Activated naive CD4-positive, alpha-beta T cell treated with anti-CD3 and anti-CD28 coated beads for 36 hours (primary cell): Measurements from ENCODE around the gene ATXN2. TPM values are rescaled to one million over a fixed set of nuclear protein-coding genes. Genes with fewer than 3 reads are reported as not detected.

Experiments
- CTCF ChIA-PET: fragments of 350-600 bp; sonication (Branson Sonifier 250); formaldehyde crosslinking; loops from one replicate; lab custom pipeline; 2021; ENCODE audit warnings: antibody characterized with exemption; lab: Charles Lee
- DNase-seq: peaks from one replicate; pipeline ENCODE4 v3.0.0-alpha.2; 2020
- H3K27ac Mint-ChIP-seq: one replicate; pipeline ENCODE4 v1.8.0; 2021; ENCODE audit warnings: mild to moderate bottlenecking, mixed read lengths
- H3K27me3 Mint-ChIP-seq: one replicate; pipeline ENCODE4 v1.8.0; 2021; ENCODE audit warnings: low read depth, mixed read lengths
- H3K36me3 Mint-ChIP-seq: one replicate; pipeline ENCODE4 v1.8.0; 2021; ENCODE audit warnings: low read depth, mixed read lengths
- H3K4me1 Mint-ChIP-seq: one replicate; pipeline ENCODE4 v1.8.0; 2021; ENCODE audit warnings: low read depth, mixed read lengths
- H3K4me3 Mint-ChIP-seq: one replicate; pipeline ENCODE4 v1.8.0; 2021; ENCODE audit warnings: mild to moderate bottlenecking, moderate library complexity, mixed read lengths
- H3K9me3 Mint-ChIP-seq: one replicate; pipeline ENCODE4 v1.8.0; 2021; ENCODE audit warnings: mixed read lengths
- intact Hi-C: fragments of 100-400 bp; cut with micrococcal nuclease; formaldehyde crosslinking; loops from one replicate; pipeline ENCODE4 v1.15.1; 2023
- total RNA-seq, 2 experiments: library from RNA; stranded (reverse); gene quantifications; one replicate each; pipeline ENCODE4 v1.2.3, GENCODE V29; 2021

ATXN2 gene, protein sequence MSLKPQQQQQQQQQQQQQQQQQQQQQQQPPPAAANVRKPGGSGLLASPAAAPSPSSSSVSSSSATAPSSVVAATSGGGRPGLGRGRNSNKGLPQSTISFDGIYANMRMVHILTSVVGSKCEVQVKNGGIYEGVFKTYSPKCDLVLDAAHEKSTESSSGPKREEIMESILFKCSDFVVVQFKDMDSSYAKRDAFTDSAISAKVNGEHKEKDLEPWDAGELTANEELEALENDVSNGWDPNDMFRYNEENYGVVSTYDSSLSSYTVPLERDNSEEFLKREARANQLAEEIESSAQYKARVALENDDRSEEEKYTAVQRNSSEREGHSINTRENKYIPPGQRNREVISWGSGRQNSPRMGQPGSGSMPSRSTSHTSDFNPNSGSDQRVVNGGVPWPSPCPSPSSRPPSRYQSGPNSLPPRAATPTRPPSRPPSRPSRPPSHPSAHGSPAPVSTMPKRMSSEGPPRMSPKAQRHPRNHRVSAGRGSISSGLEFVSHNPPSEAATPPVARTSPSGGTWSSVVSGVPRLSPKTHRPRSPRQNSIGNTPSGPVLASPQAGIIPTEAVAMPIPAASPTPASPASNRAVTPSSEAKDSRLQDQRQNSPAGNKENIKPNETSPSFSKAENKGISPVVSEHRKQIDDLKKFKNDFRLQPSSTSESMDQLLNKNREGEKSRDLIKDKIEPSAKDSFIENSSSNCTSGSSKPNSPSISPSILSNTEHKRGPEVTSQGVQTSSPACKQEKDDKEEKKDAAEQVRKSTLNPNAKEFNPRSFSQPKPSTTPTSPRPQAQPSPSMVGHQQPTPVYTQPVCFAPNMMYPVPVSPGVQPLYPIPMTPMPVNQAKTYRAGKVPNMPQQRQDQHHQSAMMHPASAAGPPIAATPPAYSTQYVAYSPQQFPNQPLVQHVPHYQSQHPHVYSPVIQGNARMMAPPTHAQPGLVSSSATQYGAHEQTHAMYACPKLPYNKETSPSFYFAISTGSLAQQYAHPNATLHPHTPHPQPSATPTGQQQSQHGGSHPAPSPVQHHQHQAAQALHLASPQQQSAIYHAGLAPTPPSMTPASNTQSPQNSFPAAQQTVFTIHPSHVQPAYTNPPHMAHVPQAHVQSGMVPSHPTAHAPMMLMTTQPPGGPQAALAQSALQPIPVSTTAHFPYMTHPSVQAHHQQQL
- total RNA-seq, result 10 to 100 TPM; 30.6 to 31.5 TPM

DNA sequence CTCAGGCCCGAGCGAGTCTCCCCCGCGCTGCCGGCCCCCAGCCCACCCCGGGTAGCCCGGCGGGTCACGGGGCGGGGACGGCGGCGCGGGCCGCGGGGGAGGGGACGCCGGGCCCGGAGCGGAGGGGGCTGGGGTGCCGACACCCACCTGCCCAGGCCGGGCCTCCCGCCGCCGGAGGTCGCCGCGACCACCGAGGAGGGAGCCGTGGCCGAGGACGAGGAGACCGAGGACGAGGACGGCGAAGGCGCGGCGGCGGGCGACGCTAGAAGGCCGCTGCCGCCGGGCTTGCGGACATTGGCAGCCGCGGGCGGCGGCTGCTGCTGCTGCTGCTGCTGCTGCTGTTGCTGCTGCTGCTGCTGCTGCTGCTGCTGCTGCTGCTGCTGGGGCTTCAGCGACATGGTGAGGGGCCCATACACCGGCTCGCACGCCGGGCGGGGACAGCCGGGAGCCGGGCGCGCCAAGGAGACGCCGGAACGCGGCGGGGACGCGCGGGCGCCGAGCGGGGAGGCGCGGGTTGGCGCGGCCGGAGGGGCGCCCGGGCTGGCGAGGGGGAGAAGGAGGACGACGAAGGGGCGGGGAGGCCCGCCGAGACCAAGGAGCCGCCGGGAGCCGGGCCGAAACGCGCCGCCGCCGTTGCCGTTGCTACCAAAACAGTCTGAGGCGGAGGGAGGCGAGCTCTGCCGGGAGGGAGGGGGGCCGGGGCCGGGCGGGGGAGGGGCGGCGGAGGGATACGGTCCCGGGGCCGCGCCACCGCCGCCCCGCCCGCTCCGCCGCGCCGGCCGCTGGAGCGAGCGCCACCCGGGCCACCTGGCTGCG is at the start of gene ATXN2:
ATXN2 (minus strand) TSS at position 679 of the 816 bp plus-strand sequence; CDS start at position 398, 281 bp downstream.
- CTCF ChIA-PET, result no interaction called here
- intact Hi-C loops, result loop anchor here (1.0 to 10.0 kb wide), 5 partner anchors 52 to 816 kb away; partner anchors contain the start of genes ERP29, MAPKAPK5, PTPN11 and SH2B3
- no peaks in the 10 kb centered on the region for H3K9me3 Mint-ChIP-seq
- peaks cover 2% of the 10 kb centered on the region for H3K36me3 Mint-ChIP-seq
- peaks cover 32% of the 10 kb centered on the region for H3K4me1 Mint-ChIP-seq
- H3K27me3 Mint-ChIP-seq, result no peaks in the 10 kb centered on the region
- DNase-seq, result peak; percentile 56
- peak within 1 kb of the TSS; percentile 85 for H3K27ac Mint-ChIP-seq
- peak within 1 kb of the TSS; percentile 95 for H3K4me3 Mint-ChIP-seq

DNA sequence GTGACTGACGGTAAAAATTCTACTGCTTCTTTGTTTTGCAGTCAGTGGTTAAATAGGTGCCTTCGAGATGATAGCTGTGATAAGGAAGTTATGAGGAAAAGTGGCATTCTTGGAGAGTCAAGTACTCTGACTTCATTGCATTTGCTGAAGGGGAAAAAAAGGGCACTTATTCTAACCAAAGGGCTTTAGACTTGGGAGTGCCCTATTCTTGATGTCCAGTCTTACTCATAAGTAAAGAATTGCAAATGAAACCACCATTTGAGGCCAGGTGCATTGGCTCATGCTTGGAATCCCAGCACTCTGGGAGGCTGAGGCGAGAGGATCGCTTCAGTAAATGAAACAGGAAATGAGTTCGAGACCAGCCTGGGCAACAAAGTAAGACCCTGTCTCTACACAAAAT is 46.3 kb upstream of the ATXN2 start:
- H3K27me3 Mint-ChIP-seq, result no peaks in the 10 kb centered on the region
- no peaks in the 10 kb centered on the region for H3K4me1 Mint-ChIP-seq
- no peak for DNase-seq
- no peaks in the 10 kb centered on the region for H3K9me3 Mint-ChIP-seq
- peaks cover 20% of the 10 kb centered on the region for H3K36me3 Mint-ChIP-seq
- intact Hi-C loops, result no loop called here
- no peak overlapping the region for H3K4me3 Mint-ChIP-seq
- CTCF ChIA-PET, result no interaction called here
- H3K27ac Mint-ChIP-seq, result no peak overlapping the region

DNA sequence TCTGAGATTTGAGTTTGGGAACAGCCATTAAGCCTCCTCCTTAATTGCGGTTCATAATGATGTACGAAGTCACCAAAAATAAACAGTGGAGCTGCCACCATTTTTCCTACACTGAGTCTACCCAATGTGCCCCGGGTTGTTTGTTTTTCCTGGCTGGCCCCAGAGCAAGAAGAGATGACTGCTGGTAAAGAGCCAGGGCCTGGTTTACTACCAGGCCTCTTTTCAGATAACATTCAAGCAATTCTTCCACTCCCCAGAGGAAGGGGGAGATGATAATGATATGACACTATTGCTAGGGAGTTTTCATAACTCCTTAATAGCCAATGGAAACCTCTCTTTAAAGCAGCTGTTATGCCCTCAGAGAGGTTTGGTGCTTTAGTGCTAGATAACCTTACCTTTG is 44.3 kb upstream of the ATXN2 start:
- DNase-seq, result no peak
- H3K27ac Mint-ChIP-seq, result no peak overlapping the region
- no peaks in the 10 kb centered on the region for H3K4me1 Mint-ChIP-seq
- peaks cover 18% of the 10 kb centered on the region for H3K36me3 Mint-ChIP-seq
- H3K27me3 Mint-ChIP-seq, result no peaks in the 10 kb centered on the region
- H3K4me3 Mint-ChIP-seq, result no peak overlapping the region
- CTCF ChIA-PET, result interaction anchor here (0.6 kb wide), 1 partner anchor 10 kb away, joined by 3 read pairs; no protein-coding TSS in a partner anchor
- H3K9me3 Mint-ChIP-seq, result no peaks in the 10 kb centered on the region
- intact Hi-C loops, result no loop called here

DNA sequence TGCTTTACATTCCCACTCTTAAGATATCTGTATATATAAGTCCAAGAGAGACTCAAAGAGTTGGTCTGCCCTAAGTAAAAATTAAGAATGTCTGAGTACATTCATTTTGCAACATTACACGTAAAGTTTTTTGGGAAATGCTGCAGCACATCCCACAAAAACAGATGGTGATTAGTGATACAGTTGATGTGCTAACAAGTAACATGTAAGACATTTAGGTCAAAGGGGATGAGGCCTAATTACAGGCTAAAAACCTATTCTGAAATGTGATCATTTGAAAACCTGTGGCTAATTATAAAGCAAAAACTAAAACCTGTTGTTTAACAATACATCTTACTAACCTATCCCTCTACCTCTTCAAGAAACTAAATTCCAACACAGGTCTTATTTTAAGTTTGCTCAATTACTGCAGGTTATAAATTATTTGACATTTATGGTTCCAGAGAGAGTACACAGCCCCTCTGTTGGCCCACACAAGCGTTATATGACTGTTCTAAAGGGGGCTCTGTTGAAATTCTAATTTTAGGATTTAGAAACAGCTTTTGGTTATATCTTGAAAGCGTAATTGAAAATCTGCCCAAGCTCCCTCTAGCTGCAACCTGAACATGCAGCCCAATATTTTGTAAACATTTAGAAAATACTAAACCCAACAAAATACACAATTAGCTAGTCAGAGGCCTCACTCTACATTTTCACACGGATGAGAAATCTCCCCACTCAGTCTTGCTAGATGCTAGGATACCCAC is 43.7 kb upstream of the ATXN2 start:
- DNase-seq, result no peak
- CTCF ChIA-PET, result no interaction called here
- intact Hi-C loops, result no loop called here
- Mint-ChIP-seq H3K27me3 (no peaks in the 10 kb centered on the region), H3K4me1 (no peaks in the 10 kb centered on the region), H3K4me3 (no peak overlapping the region), H3K9me3 (no peaks in the 10 kb centered on the region), H3K27ac (no peak overlapping the region), H3K36me3 (peaks cover 18% of the 10 kb centered on the region)

DNA sequence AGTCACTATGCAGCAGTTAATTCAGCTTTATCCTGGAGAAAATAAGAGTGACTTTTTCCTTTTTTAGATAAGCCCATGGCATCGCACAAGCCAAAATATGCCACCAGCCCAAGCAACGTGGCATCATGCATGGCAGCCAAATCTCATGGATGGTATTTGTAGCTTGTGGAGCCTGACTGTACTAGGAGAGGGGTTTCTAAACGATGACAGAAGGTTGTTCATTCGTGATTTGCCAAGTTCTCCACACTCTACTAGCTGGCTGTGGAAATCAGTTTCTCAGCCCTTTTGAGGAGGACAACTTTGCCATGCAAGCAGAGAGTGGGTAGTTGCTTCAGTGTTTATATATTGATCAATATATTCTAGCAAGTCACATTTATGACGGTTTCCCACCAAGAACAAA is 41.4 kb upstream of the ATXN2 start:
- CTCF ChIA-PET, result interaction anchor here (0.6 kb wide), 1 partner anchor 174 kb away, joined by 3 read pairs; no protein-coding TSS in a partner anchor
- H3K27me3 Mint-ChIP-seq, result no peaks in the 10 kb centered on the region
- no peak for DNase-seq
- intact Hi-C loops, result no loop called here
- H3K9me3 Mint-ChIP-seq, result no peaks in the 10 kb centered on the region
- H3K4me1 Mint-ChIP-seq, result no peaks in the 10 kb centered on the region
- peaks cover 11% of the 10 kb centered on the region for H3K36me3 Mint-ChIP-seq
- no peak overlapping the region for H3K27ac Mint-ChIP-seq
- no peak overlapping the region for H3K4me3 Mint-ChIP-seq

DNA sequence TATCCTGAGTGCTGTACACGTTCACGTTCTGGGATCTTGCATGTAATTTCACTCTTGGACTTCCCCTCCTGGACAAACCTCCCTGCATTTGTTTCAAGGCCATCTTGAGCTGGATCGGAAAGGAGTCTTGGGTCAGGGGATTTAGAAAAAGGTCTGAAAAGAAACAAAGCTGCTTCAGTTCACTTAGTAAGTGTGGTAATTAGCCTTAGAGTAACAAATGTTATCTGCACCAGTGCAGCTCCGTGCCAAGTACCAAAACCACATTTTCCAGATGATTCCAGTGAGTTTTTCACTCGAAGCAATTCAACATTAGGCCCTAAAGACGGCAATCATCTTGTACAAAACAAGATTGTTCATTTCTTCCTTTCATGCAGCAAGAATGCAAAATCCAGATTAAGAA is 39.4 kb upstream of the ATXN2 start:
- intact Hi-C loops, result no loop called here
- CTCF ChIA-PET, result no interaction called here
- peaks cover 7% of the 10 kb centered on the region for H3K36me3 Mint-ChIP-seq
- no peaks in the 10 kb centered on the region for H3K4me1 Mint-ChIP-seq
- no peaks in the 10 kb centered on the region for H3K27me3 Mint-ChIP-seq
- no peak overlapping the region for H3K27ac Mint-ChIP-seq
- no peak overlapping the region for H3K4me3 Mint-ChIP-seq
- no peaks in the 10 kb centered on the region for H3K9me3 Mint-ChIP-seq
- DNase-seq, result no peak

DNA sequence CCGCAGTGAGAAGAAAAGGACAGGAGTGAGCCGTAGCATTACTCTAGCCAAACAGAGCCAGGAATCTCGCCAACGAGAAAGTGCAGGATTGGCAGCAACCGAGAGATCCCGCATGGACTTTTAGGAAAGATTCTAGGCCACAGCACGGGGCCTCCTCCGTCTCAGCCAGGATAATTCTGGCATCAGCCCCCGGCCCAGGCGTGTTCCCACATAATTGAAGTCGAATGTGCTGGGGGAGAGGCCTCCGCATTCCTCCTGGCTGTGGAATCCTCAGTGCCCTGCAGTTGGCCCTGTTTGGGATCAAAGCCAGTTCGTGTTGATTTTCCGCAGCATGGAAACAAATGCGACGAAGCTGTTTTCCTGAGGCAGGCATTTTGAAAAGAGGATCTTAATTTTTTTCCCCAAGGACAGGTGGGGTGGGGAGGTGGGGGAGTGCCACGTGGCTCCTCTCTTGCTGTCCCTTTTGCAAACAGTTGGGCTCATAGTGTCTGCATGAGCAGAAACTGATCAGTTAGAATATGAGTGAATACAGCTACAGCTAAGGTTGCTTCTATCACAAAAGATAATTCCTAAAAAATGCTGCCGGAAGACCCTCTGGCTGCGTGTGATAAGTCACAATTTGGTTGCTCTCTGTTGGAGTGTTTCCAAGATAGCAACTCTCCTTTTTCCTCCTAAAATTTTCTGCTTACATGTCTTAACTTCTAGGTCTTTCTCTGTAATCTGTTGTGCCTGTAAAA is 37.3 kb upstream of the ATXN2 start:
- no peaks in the 10 kb centered on the region for H3K9me3 Mint-ChIP-seq
- no peak overlapping the region for H3K4me3 Mint-ChIP-seq
- no peaks in the 10 kb centered on the region for H3K27me3 Mint-ChIP-seq
- H3K27ac Mint-ChIP-seq, result no peak overlapping the region
- peaks cover 6% of the 10 kb centered on the region for H3K36me3 Mint-ChIP-seq
- DNase-seq, result no peak
- no peaks in the 10 kb centered on the region for H3K4me1 Mint-ChIP-seq
- intact Hi-C loops, result no loop called here
- CTCF ChIA-PET, result no interaction called here

DNA sequence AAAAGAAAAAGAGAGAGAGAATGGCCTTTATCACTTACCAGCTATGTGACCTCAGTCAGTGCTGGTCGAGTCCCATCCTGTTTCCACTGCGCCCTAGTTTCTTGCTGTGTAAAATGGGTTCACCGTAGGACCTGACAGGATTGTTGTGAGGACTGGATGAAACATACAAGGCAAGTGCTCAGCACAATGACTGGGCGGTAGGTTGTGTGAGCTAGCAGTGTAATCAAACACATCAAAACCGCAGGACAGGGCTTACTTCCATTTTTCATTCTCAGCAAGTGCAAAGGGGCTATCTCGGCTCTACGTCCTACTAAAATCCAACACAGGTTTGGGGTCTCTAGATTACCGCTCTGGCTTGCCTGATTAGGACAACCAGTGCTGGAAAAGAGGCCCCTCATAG is 36.4 kb upstream of the ATXN2 start:
- CTCF ChIA-PET, result no interaction called here

DNA sequence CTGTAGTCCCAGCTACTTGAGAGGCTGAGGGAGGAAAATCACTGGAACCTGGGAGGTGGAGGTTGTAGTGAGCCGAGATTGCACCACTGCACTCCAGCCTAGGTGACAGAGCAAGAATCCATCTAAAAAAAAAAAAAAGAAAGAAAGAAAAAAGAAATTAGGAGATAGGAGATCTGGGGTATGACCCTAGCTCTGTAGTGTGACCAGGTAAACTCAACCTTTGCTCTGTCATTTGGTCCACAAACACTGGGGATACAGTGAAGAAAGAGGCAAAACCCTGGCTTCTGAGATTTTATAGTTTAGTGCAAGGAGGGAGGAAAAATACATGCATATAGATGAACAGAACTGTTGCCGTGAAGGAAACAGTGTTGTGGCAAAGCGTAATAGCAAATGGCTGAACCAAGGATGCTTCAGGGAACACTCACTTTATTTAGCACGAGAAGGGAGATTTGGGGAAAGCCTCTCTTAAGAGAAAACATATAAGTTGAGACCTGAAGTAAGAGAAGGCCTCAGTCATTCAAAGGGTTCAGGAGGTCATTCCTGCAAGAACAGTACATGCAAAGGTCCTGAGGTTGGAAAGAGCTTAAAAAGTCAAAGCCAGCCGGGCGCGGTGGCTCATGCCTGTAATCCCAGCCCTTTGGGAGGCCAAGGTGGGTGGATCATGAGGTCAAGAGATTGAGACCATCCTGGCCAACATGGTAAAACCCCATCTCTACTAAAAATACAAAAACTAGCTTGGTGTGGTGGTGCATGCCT is 29.6 kb upstream of the ATXN2 start:
- Mint-ChIP-seq H3K36me3 (no peaks in the 10 kb centered on the region), H3K4me1 (no peaks in the 10 kb centered on the region), H3K27me3 (no peaks in the 10 kb centered on the region), H3K4me3 (no peak overlapping the region), H3K9me3 (no peaks in the 10 kb centered on the region), H3K27ac (no peak overlapping the region)
- intact Hi-C loops, result no loop called here
- DNase-seq, result no peak
- CTCF ChIA-PET, result interaction anchor here (0.6 kb wide), 1 partner anchor 746 kb away, joined by 5 read pairs; no protein-coding TSS in a partner anchor

More for the DNA sequence above, 36.4 kb upstream of the ATXN2 start:
- intact Hi-C loops, result no loop called here
- H3K36me3 Mint-ChIP-seq, result peaks cover 6% of the 10 kb centered on the region
- H3K27me3 Mint-ChIP-seq, result no peaks in the 10 kb centered on the region
- no peaks in the 10 kb centered on the region for H3K9me3 Mint-ChIP-seq
- peak; percentile 4 for DNase-seq
- no peaks in the 10 kb centered on the region for H3K4me1 Mint-ChIP-seq
- H3K27ac Mint-ChIP-seq, result no peak overlapping the region
- H3K4me3 Mint-ChIP-seq, result no peak overlapping the region

DNA sequence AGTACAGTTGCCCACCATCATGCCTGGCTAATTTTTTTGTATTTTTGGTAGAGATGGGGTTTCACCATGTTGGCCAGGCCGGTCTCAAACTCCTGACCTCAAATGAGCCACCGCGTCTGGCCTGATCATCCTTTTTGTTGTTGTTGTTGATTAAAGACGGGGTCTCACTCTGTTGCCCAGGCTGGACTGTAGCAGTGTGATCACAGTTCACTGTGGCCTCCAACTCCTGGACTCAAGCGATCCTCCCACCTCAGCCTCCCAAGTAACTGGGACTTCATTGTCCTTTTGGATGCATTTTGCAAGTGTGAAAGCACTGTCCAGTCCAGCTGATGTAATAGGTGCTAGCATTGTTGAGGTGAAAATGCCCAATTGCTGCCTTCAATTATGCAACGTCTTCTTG is 27.1 kb upstream of the ATXN2 start:
- Mint-ChIP-seq H3K36me3 (no peaks in the 10 kb centered on the region), H3K4me1 (no peaks in the 10 kb centered on the region), H3K27ac (no peak overlapping the region), H3K27me3 (no peaks in the 10 kb centered on the region), H3K9me3 (no peaks in the 10 kb centered on the region), H3K4me3 (no peak overlapping the region)
- intact Hi-C loops, result no loop called here
- no peak for DNase-seq
- CTCF ChIA-PET, result no interaction called here
